Breast epithelium (tissue), 4 donors: Measurements from ENCODE around the gene MPPED2. TPM values are rescaled to one million over a fixed set of nuclear protein-coding genes. Genes with fewer than 3 reads are reported as not detected.

ENCODE experiments used
- DNase-seq, 2 donors: peaks; one replicate each; pipeline ENCODE4 v3.0.0-alpha.2; 2019; ENCODE audit warnings: low spot score in 2 of 2
- H3K27ac ChIP-seq, 2 donors: fragments of 200-600 bp; sonication (generic) in 1 of 2; one replicate each; pipeline ENCODE4 v1.5.1; 2016 to 2019; ENCODE audit warnings: mild to moderate bottlenecking in 1 of 2
- H3K27me3 ChIP-seq, 2 donors: fragments of 200-600 bp; sonication (generic) in 1 of 2; one replicate each; pipeline versions ENCODE4 v1.5.1 to v1.6.0; 2017 to 2019; ENCODE audit warnings: control low read depth in 1 of 2, mild to moderate bottlenecking in 1 of 2
- H3K36me3 ChIP-seq: fragments of 200-600 bp; one replicate; pipeline ENCODE4 v1.5.1; 2019
- H3K4me1 ChIP-seq, 2 donors: fragments of 200-600 bp; sonication (generic); one replicate each; pipeline ENCODE4 v1.5.1; 2016 to 2019; ENCODE audit warnings: control low read depth in 1 of 2
- H3K4me3 ChIP-seq, 3 donors: fragments of 200-600 bp; sonication (generic); 1 replicate in 2 of 3; 2 replicates in 1 of 3; pipeline ENCODE4 v1.5.1; 2016 to 2019; ENCODE audit warnings: mild to moderate bottlenecking in 3 of 3, moderate library complexity in 2 of 3
- H3K9me3 ChIP-seq, 2 donors: fragments of 200-600 bp; sonication (generic) in 1 of 2; one replicate each; pipeline ENCODE4 v1.5.1; 2016 to 2019; ENCODE audit warnings: control low read depth in 1 of 2
- POLR2A ChIP-seq: fragments of 450-650 bp; IDR thresholded peaks from one replicate; pipeline ENCODE4 v1.6.1; 2016; ENCODE audit warnings: antibody characterized with exemption, mild to moderate bottlenecking, moderate library complexity
- POLR2AphosphoS5 ChIP-seq, 3 donors: sonication (generic); formaldehyde crosslinking; IDR thresholded peaks; one replicate each; pipeline ENCODE4 v1.6.1; 2017; ENCODE audit warnings: antibody characterized with exemption in 3 of 3
- intact Hi-C: fragments of 100-400 bp; cut with DNase I; formaldehyde crosslinking; loops from one replicate; pipeline ENCODE4 v1.15.1; 2023; ENCODE audit warnings: low total_unique reads
- total RNA-seq, 3 donors: library from RNA; depleted of rRNA; stranded (reverse); fragments of >200 nt; gene quantifications; one replicate each; pipeline ENCODE4 v1.1.0, GENCODE V29; 2016
- TF ChIP-seq, protein P1 (sequence below), 3 donors: fragments of 450-650 bp; IDR thresholded peaks; one replicate each; pipeline ENCODE4 v1.5.1; 2016 to 2017; ENCODE audit warnings: antibody characterized with exemption in 3 of 3, mild to moderate bottlenecking in 3 of 3, moderate library complexity in 3 of 3

Gene MPPED2
- total RNA-seq, 3 donors from 2014 or later = 8.5 to 22.7 (median 9.8) TPM

DNA sequence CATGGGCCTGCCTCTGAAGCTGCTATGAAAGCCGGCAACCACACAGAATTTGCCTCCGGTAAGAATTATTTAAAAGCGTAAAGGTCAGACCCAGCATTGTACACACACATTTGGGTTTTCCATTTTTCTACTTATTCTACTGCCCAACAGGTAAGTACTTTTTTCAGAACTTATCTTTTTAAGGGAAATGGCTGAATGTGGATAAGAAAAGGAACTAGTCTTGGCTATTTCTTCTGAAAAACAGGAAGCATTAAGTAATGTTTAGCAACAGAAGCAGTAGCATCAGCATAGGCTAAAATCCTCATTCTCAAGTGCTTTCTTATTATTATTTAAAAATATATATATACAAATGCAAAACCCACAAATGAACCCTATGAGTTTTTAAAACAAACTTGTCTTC is 103.1 kb downstream of the MPPED2 start:
- Histone ChIP-seq H3K36me3 (no peaks in the 10 kb centered on the region), H3K27ac (no peak overlapping the region), H3K27me3 (no peaks in the 10 kb centered on the region), H3K4me1 (no peaks in the 10 kb centered on the region), H3K4me3 (no peak overlapping the region), H3K9me3 (no peaks in the 10 kb centered on the region)
- intact Hi-C loops = no loop called here
- TF ChIP-seq, protein P1, sequence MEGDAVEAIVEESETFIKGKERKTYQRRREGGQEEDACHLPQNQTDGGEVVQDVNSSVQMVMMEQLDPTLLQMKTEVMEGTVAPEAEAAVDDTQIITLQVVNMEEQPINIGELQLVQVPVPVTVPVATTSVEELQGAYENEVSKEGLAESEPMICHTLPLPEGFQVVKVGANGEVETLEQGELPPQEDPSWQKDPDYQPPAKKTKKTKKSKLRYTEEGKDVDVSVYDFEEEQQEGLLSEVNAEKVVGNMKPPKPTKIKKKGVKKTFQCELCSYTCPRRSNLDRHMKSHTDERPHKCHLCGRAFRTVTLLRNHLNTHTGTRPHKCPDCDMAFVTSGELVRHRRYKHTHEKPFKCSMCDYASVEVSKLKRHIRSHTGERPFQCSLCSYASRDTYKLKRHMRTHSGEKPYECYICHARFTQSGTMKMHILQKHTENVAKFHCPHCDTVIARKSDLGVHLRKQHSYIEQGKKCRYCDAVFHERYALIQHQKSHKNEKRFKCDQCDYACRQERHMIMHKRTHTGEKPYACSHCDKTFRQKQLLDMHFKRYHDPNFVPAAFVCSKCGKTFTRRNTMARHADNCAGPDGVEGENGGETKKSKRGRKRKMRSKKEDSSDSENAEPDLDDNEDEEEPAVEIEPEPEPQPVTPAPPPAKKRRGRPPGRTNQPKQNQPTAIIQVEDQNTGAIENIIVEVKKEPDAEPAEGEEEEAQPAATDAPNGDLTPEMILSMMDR (IDR thresholded peaks at IDR 0.05) = no peak
- TF ChIP-seq POLR2AphosphoS5 (IDR thresholded peaks at IDR 0.05) = no peak
- TF ChIP-seq POLR2A = no peak
- no peak for DNase-seq

DNA sequence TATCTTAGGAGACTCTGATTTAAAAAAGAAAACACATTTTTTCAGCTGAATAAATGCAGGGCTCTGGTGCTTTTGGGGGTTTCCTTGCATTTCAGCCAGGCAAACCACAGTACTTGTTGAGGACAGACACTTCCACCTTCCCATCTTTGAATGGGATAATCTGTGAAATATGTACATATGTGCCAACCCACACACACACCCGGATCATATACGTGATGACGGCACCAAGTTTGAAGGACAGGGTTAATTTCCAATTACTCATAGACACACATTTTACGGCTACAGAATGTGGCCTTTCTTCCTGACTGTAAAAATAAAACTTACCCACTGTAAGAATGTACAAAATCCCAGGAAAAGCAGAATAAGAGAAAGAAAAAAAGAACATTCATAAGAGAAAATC is 104.4 kb downstream of the MPPED2 start:
- H3K9me3 ChIP-seq = no peaks in the 10 kb centered on the region
- TF ChIP-seq POLR2A = no peak
- TF ChIP-seq POLR2AphosphoS5 (IDR thresholded peaks at IDR 0.05) = no peak
- TF ChIP-seq, protein P1 (IDR thresholded peaks at IDR 0.05) = no peak
- H3K27me3 ChIP-seq = no peaks in the 10 kb centered on the region
- intact Hi-C loops = no loop called here
- no peak for DNase-seq
- no peak overlapping the region for H3K4me3 ChIP-seq
- no peaks in the 10 kb centered on the region for H3K36me3 ChIP-seq
- no peak overlapping the region for H3K27ac ChIP-seq
- no peaks in the 10 kb centered on the region for H3K4me1 ChIP-seq

DNA sequence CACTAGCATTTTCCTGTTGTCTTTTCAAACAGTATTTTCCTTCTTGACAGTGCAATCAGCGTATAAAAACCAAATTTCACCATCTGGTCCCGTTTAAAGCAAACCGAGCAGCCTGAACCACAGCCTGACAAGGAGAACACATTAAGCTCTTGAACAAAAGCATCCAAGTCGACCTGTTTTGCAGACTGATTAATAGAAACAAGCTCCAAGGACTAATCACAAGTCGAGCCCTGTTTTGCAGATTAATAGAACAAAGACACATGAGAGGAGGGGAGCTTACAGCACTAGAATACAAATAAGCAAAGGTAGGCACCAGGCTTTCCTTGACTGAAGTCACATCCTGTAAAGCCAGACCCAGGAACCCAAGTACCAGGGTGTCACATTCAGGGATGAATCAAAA is 104.8 kb downstream of the MPPED2 start:
- H3K27me3 ChIP-seq = no peaks in the 10 kb centered on the region

DNA sequence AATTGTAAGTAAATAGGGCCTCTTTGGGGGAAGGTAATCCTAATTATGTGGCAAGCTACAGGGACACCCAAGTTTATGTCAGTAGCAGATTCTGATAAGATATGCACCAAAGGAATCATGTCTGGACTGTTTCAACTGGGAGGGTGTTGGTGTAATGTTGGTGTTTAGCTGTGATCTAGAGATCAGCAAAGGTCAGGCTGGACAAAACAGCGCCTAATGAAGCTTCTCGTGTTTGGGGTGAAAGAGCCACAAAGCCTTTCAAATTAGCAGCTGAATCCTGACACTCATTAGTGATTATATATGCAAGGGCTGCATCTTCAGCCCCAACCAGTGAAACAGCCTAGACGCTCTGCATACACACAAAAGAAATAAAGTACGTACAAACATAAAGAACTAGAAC is 106.3 kb downstream of the MPPED2 start:
- H3K4me1 ChIP-seq = no peaks in the 10 kb centered on the region
- intact Hi-C loops = no loop called here
- no peaks in the 10 kb centered on the region for H3K36me3 ChIP-seq
- DNase-seq = no peak
- H3K9me3 ChIP-seq = no peaks in the 10 kb centered on the region
- no peak overlapping the region for H3K27ac ChIP-seq
- TF ChIP-seq POLR2A (no peak), POLR2AphosphoS5 (IDR thresholded peaks at IDR 0.05) (no peak)
- TF ChIP-seq, protein P1 (IDR thresholded peaks at IDR 0.05) = no peak
- no peaks in the 10 kb centered on the region for H3K27me3 ChIP-seq
- no peak overlapping the region for H3K4me3 ChIP-seq

More for the DNA sequence above, 104.8 kb downstream of the MPPED2 start:
- TF ChIP-seq POLR2AphosphoS5 (IDR thresholded peaks at IDR 0.05) (no peak), POLR2A (no peak)
- TF ChIP-seq, protein P1 (IDR thresholded peaks at IDR 0.05) = no peak
- H3K9me3 ChIP-seq = no peaks in the 10 kb centered on the region
- H3K4me1 ChIP-seq = no peaks in the 10 kb centered on the region
- H3K27ac ChIP-seq = no peak overlapping the region
- DNase-seq = no peak
- H3K36me3 ChIP-seq = no peaks in the 10 kb centered on the region
- no peak overlapping the region for H3K4me3 ChIP-seq
- intact Hi-C loops = no loop called here

DNA sequence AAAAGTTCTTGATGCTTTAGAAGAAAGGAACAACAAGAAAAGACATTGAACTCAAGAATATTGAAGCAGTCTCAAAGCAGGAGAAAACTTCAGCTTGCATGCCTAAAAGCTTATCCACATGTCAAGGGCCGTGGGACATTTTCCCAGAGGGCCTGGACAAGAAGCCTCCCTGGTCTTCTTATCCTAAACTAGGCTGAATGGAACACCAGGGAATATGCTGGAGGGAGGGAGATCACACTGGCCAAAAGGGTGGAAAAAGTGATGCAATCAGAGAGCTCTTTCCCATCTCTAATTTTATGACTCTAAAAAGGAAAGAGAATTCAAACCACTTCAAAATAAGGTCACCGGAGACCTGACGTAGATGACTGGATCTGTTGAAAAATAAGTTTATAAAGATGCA is 107.2 kb downstream of the MPPED2 start:
- H3K36me3 ChIP-seq = no peaks in the 10 kb centered on the region
- no peak for DNase-seq
- no peaks in the 10 kb centered on the region for H3K9me3 ChIP-seq
- H3K4me1 ChIP-seq = no peaks in the 10 kb centered on the region
- H3K27ac ChIP-seq = no peak overlapping the region
- TF ChIP-seq, protein P1 (IDR thresholded peaks at IDR 0.05) = no peak
- TF ChIP-seq POLR2AphosphoS5 (IDR thresholded peaks at IDR 0.05) (no peak), POLR2A (no peak)
- H3K4me3 ChIP-seq = no peak overlapping the region
- intact Hi-C loops = no loop called here
- no peaks in the 10 kb centered on the region for H3K27me3 ChIP-seq
